ENCODE data around the gene ABCG5. TPM values are rescaled to one million over a fixed set of nuclear protein-coding genes. Genes with fewer than 3 reads are reported as not detected.

ABCG5 gene
- total RNA-seq, 1 experiment from 2014 or later: not detected

- H3K36me3 Mint-ChIP-seq: no peaks in the 10 kb centered on the region
- peaks cover 6% of the 10 kb centered on the region for H3K4me1 Mint-ChIP-seq
- ChIA-PET POLR2A (interaction anchor here (0.6 kb wide), 1 partner anchor 1148 kb away, joined by 3 read pairs; no protein-coding TSS in a partner anchor), CTCF (interaction anchor here (0.6 to 0.7 kb wide), 2 partner anchors 24 to 225 kb away, joined by 4 to 5 read pairs; no protein-coding TSS in a partner anchor)
- H3K27me3 Mint-ChIP-seq (ENCODE audit: low read depth): peaks cover 2% of the 10 kb centered on the region; the same call in 1 of the 2 replicates
- no peak overlapping the region for H3K4me3 Mint-ChIP-seq
- no peak overlapping the region for H3K27ac Mint-ChIP-seq
- H3K9me3 Mint-ChIP-seq: no peaks in the 10 kb centered on the region; the same call in 1 of the 2 replicates
- TF ChIP-seq E2F5 (CRISPR knock-in tag; IDR thresholded peaks at IDR 0.05) (no peak), TEAD1 (CRISPR knock-in tag; IDR thresholded peaks at IDR 0.05) (no peak), ESRRA (CRISPR knock-in tag; IDR thresholded peaks at IDR 0.05; ENCODE audit: borderline replicate concordance) (no peak), PRRX2 (CRISPR knock-in tag; IDR thresholded peaks at IDR 0.05) (no peak), NR2C2 (CRISPR knock-in tag; IDR thresholded peaks at IDR 0.05) (no peak), CBFB (CRISPR knock-in tag; IDR thresholded peaks at IDR 0.05; ENCODE audit: low read depth) (no peak), ATF1 (CRISPR knock-in tag; IDR thresholded peaks at IDR 0.05) (no peak), ZNF671 (CRISPR knock-in tag; IDR thresholded peaks at IDR 0.05) (no peak), MYBL2 (CRISPR knock-in tag; IDR thresholded peaks at IDR 0.05) (no peak), E2F4 (CRISPR knock-in tag; IDR thresholded peaks at IDR 0.05; ENCODE audit: borderline replicate concordance, low read depth) (no peak)
- TF ChIP-seq, protein P1, sequence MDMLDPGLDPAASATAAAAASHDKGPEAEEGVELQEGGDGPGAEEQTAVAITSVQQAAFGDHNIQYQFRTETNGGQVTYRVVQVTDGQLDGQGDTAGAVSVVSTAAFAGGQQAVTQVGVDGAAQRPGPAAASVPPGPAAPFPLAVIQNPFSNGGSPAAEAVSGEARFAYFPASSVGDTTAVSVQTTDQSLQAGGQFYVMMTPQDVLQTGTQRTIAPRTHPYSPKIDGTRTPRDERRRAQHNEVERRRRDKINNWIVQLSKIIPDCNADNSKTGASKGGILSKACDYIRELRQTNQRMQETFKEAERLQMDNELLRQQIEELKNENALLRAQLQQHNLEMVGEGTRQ (CRISPR knock-in tag; IDR thresholded peaks at IDR 0.05): no peak
- no peak for ATAC-seq
- no peak for DNase-seq (ENCODE audit: low spot score)
These were observed 15.8 kb downstream of the ABCG5 start for GRCh38 chr2:43822839-43823238.

- no peak overlapping the region for H3K27ac Mint-ChIP-seq
- H3K4me3 Mint-ChIP-seq: no peak overlapping the region
- TF ChIP-seq ZNF138 (CRISPR knock-in tag; conservative IDR thresholded peaks at IDR 0.05): no peak
- TF ChIP-seq OVOL2 (CRISPR knock-in tag; IDR thresholded peaks at IDR 0.05; ENCODE audit: borderline replicate concordance): no peak
- TF ChIP-seq, protein P1 (CRISPR knock-in tag; IDR thresholded peaks at IDR 0.05): no peak
- no peak for TF ChIP-seq TP53 (CRISPR knock-in tag; IDR thresholded peaks at IDR 0.05)
- no peak for TF ChIP-seq ZNF423 (CRISPR knock-in tag; IDR thresholded peaks at IDR 0.05)
- TF ChIP-seq, protein P2, sequence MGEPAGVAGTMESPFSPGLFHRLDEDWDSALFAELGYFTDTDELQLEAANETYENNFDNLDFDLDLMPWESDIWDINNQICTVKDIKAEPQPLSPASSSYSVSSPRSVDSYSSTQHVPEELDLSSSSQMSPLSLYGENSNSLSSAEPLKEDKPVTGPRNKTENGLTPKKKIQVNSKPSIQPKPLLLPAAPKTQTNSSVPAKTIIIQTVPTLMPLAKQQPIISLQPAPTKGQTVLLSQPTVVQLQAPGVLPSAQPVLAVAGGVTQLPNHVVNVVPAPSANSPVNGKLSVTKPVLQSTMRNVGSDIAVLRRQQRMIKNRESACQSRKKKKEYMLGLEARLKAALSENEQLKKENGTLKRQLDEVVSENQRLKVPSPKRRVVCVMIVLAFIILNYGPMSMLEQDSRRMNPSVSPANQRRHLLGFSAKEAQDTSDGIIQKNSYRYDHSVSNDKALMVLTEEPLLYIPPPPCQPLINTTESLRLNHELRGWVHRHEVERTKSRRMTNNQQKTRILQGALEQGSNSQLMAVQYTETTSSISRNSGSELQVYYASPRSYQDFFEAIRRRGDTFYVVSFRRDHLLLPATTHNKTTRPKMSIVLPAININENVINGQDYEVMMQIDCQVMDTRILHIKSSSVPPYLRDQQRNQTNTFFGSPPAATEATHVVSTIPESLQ (CRISPR knock-in tag; IDR thresholded peaks at IDR 0.05): no peak
- no peak for TF ChIP-seq ESRRA (CRISPR knock-in tag; IDR thresholded peaks at IDR 0.05; ENCODE audit: borderline replicate concordance)
- no peak for TF ChIP-seq ZMAT4 (CRISPR knock-in tag; IDR thresholded peaks at IDR 0.05)
- no peak for TF ChIP-seq GRHL2 (CRISPR knock-in tag; IDR thresholded peaks at IDR 0.05; ENCODE audit: insufficient replicate concordance, severe bottlenecking)
- H3K36me3 Mint-ChIP-seq: no peaks in the 10 kb centered on the region
- H3K27me3 Mint-ChIP-seq (ENCODE audit: low read depth): peaks cover 2% of the 10 kb centered on the region; the same call in 1 of the 2 replicates
- H3K4me1 Mint-ChIP-seq: peaks cover 6% of the 10 kb centered on the region
- ChIA-PET POLR2A (no interaction called here), CTCF (no interaction called here)
- H3K9me3 Mint-ChIP-seq: no peaks in the 10 kb centered on the region; the same call in 1 of the 2 replicates
- ATAC-seq (no peak), DNase-seq (ENCODE audit: low spot score) (no peak)
These were observed 19.0 kb downstream of the ABCG5 start for GRCh38 chr2:43819491-43820163.
